Neural crest cell (in vitro differentiated cells): Measurements from ENCODE around the gene TEKT2. TPM values are rescaled to one million over a fixed set of nuclear protein-coding genes. Genes with fewer than 3 reads are reported as not detected.

Experiments used
- DNase-seq: peaks from one replicate; pipeline ENCODE4 v3.0.0; 2021; ENCODE audit warnings: low read depth, mixed read lengths, low spot score
- H3K27ac Mint-ChIP-seq: one replicate; pipeline ENCODE4 v1.8.0; 2021; ENCODE audit warnings: mild to moderate bottlenecking, mixed read lengths; ENCODE audit not compliant: unreplicated experiment
- H3K27me3 Mint-ChIP-seq: 2 replicates; pipeline ENCODE4 v1.8.0; 2021; ENCODE audit warnings: low read depth, mild to moderate bottlenecking, mixed read lengths
- H3K36me3 Mint-ChIP-seq: 2 replicates; pipeline ENCODE4 v1.8.0; 2021; ENCODE audit warnings: low read depth, mild to moderate bottlenecking, mixed read lengths
- H3K4me1 Mint-ChIP-seq: 2 replicates; pipeline ENCODE4 v1.8.0; 2021; ENCODE audit warnings: mixed read lengths
- H3K4me3 Mint-ChIP-seq: one replicate; pipeline ENCODE4 v1.8.0; 2021; ENCODE audit warnings: mild to moderate bottlenecking, mixed read lengths
- H3K9me3 Mint-ChIP-seq: 2 replicates; pipeline ENCODE4 v1.8.0; 2021; ENCODE audit warnings: mixed read lengths
- CTCF ChIP-seq: fragments of 200-600 bp; sonication (generic); conservative IDR thresholded peaks from 2 replicates; pipeline ENCODE4 v1.5.0; 2021; ENCODE audit warnings: antibody characterized with exemption, mild to moderate bottlenecking
- total RNA-seq: library from RNA; stranded (reverse); gene quantifications from 2 replicates; pipeline ENCODE4 v1.2.1, GENCODE V29; 2021

Gene TEKT2
- total RNA-seq, 1 donor from 2014 or later = 8.4 TPM

DNA sequence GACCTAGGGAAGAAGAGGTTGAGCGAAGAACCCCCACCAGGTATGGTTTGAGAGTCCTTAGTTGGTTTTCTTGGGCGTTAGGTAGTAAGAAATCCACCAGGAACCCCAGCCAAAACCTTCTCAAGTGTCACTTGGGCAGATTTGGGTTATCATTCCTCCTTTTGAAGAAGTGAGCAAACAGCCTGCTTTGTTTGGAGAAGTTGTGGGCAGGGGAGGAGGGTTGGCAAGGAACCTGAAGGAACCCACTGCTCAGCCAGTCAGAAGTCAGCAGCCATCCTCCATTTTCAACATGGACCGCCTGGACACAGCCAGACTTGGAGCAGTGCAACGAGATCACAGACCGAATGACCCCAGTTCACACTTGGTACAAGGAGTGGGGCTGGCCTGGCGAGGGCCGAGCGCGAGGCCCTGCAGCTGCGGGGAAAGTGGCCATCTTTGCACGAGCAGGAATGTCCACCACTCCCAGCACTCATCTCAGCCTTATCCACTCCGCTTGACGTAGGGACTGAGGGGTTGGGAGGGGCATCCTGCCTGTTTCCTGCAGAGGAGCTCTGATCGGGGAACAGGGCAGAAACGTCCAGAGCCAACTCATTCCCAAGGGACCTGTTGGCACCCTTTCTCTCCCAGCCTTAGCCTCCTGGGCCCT lies 12.0 kb downstream of the TEKT2 start:
- no peak overlapping the region for H3K4me3 Mint-ChIP-seq
- H3K9me3 Mint-ChIP-seq = no peaks in the 10 kb centered on the region
- no peaks in the 10 kb centered on the region for H3K36me3 Mint-ChIP-seq
- no peak overlapping the region for H3K27ac Mint-ChIP-seq
- DNase-seq = no peak
- H3K4me1 Mint-ChIP-seq = peaks cover 4% of the 10 kb centered on the region
- no peaks in the 10 kb centered on the region for H3K27me3 Mint-ChIP-seq
- TF ChIP-seq CTCF = no peak

GRCh38 chr1:36096500-36097432 lies 12.9 kb downstream of the TEKT2 start:
- peak overlapping the region; percentile 83 for H3K27ac Mint-ChIP-seq
- no peaks in the 10 kb centered on the region for H3K9me3 Mint-ChIP-seq
- peak; percentile 46 for TF ChIP-seq CTCF
- H3K27me3 Mint-ChIP-seq = no peaks in the 10 kb centered on the region
- H3K36me3 Mint-ChIP-seq = no peaks in the 10 kb centered on the region
- H3K4me1 Mint-ChIP-seq = peaks cover 4% of the 10 kb centered on the region
- DNase-seq = no peak
- H3K4me3 Mint-ChIP-seq = no peak overlapping the region

- H3K36me3 Mint-ChIP-seq = no peaks in the 10 kb centered on the region
- H3K4me3 Mint-ChIP-seq = no peak overlapping the region
- TF ChIP-seq CTCF = no peak
- no peaks in the 10 kb centered on the region for H3K27me3 Mint-ChIP-seq
- DNase-seq = no peak
- H3K27ac Mint-ChIP-seq = peak overlapping the region; percentile 50
- no peaks in the 10 kb centered on the region for H3K9me3 Mint-ChIP-seq
- H3K4me1 Mint-ChIP-seq = peaks cover 4% of the 10 kb centered on the region
Measured at GRCh38 chr1:36097693-36098585, 14.0 kb downstream of the TEKT2 start.

DNA sequence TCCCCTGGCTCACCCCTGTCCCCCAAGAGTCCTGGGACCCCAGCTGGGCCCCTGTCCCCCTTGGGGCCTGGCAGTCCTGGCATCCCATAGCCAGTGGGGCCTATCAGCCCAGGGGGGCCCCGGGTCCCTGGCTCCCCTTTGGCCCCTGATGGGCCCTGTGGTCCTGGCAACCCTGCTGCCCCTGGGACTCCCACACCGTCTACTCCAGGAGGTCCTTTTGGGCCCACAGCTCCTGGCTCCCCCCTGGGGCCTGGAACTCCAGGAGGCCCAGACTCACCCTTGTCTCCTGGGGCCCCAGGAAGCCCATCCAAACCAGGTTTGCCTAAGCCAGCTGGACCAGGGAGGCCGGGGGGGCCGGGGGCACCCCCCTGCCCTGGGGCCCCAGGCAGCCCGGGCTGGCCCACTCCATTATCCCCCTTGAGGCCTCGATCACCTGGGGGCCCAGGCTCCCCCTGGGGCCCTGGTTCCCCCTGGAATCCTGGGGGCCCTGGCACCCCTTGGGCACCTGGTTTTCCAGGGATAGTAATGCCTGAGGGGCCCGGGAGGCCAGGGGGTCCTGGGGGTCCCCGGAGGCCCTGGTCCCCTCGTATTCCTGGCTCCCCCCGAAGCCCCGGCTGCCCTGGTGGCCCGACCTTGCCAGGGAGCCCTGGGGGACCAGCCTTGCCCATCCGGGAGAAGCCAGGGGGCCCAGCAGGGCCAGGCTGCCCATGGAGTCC lies 14.9 kb downstream of the TEKT2 start:
- Mint-ChIP-seq H3K9me3 (no peaks in the 10 kb centered on the region), H3K4me3 (no peak overlapping the region), H3K36me3 (no peaks in the 10 kb centered on the region), H3K4me1 (peaks cover 4% of the 10 kb centered on the region), H3K27ac (no peak overlapping the region), H3K27me3 (no peaks in the 10 kb centered on the region)
- no peak for TF ChIP-seq CTCF
- DNase-seq = no peak
